H1 (cell line): Measurements from ENCODE around the gene SLC25A15.
"Not testable (repeated sequence)": the region's sequence is repeated elsewhere in the genome, so short reads cannot be mapped to it uniquely, and the experiment has no call there.

ENCODE experiments used
- GABPA ChIP-seq: IDR thresholded peaks from 2 replicates; pipeline ENCODE4 v1.6.1; 2011; ENCODE audit warnings: mild to moderate bottlenecking, low read length, moderate library complexity, borderline replicate concordance; ENCODE audit not compliant: insufficient read depth
- MAFK ChIP-seq: IDR thresholded peaks from 2 replicates; pipeline ENCODE4 v1.6.1; 2012; ENCODE audit warnings: low read depth, mild to moderate bottlenecking, improper control_type of control experiment, low read length
- POLR2A ChIP-seq, 2 experiments: IDR thresholded peaks; 1 replicate in 1 of 2; 2 replicates in 1 of 2; pipeline ENCODE4 v1.6.1; 2011; ENCODE audit warnings: low read depth in 2 of 2, low read length in 2 of 2, mild to moderate bottlenecking in 2 of 2; ENCODE audit errors: control extremely low read depth in 1 of 2
- POLR2AphosphoS5 ChIP-seq: IDR thresholded peaks from 2 replicates; pipeline ENCODE4 v1.6.1; 2011; ENCODE audit warnings: low read depth, low read length
- TCF12 ChIP-seq: IDR thresholded peaks from 2 replicates; pipeline ENCODE4 v1.6.1; 2011; ENCODE audit warnings: low read depth, mild to moderate bottlenecking, low read length
- TF ChIP-seq, protein P1 (sequence below), 3 experiments: IDR thresholded peaks; 1 replicate in 2 of 3; 2 replicates in 1 of 3; pipeline versions ENCODE4 v1.5.1 to v1.6.1; 2011; ENCODE audit warnings: low read length in 3 of 3, mild to moderate bottlenecking in 3 of 3, inconsistent platforms in 2 of 3, low read depth in 1 of 3, moderate library complexity in 1 of 3; ENCODE audit not compliant: insufficient read depth in 1 of 3; ENCODE audit errors: control extremely low read depth in 1 of 3
- TF ChIP-seq, protein P2 (sequence below): IDR thresholded peaks from 2 replicates; pipeline ENCODE4 v1.6.1; 2012; ENCODE audit warnings: inconsistent platforms

DNA sequence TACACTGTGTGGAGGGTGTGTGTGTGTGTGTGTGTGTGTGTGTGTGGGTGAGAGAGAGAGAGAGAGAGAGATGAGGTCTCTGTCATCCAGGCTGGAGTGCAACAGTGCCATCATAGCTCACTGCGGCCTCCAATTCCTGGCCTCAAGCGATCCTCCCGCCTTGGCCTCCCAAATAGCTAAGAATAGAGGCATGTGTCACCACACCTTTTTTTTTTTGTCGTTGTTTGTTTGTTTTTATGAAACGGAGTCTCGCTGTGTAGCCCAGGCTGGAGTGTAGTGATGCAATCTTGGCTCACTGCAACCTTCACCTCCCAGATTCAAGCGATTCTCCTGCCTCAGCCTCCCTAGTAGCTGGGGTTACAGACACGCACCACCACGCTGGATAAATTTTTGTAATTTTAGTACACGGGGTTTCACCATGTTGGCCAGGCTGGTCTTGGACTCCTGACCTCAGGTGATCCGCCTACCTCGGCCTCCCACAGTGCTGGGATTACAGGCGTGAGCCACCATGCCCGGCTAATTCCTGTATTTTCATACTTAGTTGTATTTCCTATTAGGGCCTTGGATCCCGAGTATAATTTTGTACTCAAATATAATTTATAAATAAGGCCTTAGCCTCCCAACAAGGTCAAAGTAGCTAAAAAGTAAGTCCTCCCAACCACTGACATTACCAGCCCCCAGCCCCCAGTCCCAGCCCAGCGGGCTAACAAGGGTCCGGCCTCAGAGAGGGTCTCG is 704 bp upstream of the SLC25A15 start:
- TF ChIP-seq TCF12; GABPA; POLR2A (IDR thresholded peaks at IDR 0.05; ENCODE audit: control extremely low read depth in 1 of 2, low read depth in 2 of 2, low read length in 2 of 2); MAFK; POLR2AphosphoS5: not testable (repeated sequence)
- TF ChIP-seq, protein P1, sequence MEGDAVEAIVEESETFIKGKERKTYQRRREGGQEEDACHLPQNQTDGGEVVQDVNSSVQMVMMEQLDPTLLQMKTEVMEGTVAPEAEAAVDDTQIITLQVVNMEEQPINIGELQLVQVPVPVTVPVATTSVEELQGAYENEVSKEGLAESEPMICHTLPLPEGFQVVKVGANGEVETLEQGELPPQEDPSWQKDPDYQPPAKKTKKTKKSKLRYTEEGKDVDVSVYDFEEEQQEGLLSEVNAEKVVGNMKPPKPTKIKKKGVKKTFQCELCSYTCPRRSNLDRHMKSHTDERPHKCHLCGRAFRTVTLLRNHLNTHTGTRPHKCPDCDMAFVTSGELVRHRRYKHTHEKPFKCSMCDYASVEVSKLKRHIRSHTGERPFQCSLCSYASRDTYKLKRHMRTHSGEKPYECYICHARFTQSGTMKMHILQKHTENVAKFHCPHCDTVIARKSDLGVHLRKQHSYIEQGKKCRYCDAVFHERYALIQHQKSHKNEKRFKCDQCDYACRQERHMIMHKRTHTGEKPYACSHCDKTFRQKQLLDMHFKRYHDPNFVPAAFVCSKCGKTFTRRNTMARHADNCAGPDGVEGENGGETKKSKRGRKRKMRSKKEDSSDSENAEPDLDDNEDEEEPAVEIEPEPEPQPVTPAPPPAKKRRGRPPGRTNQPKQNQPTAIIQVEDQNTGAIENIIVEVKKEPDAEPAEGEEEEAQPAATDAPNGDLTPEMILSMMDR (IDR thresholded peaks at IDR 0.05; ENCODE audit: control extremely low read depth in 1 of 3, insufficient read depth in 1 of 3, low read depth in 1 of 3, low read length in 3 of 3) = not testable (repeated sequence)
- TF ChIP-seq, protein P2, sequence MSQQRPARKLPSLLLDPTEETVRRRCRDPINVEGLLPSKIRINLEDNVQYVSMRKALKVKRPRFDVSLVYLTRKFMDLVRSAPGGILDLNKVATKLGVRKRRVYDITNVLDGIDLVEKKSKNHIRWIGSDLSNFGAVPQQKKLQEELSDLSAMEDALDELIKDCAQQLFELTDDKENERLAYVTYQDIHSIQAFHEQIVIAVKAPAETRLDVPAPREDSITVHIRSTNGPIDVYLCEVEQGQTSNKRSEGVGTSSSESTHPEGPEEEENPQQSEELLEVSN = not testable (repeated sequence)
